ENCODE data around the gene NEURL4. TPM values are rescaled to one million over a fixed set of nuclear protein-coding genes. Genes with fewer than 3 reads are reported as not detected.

The NEURL4 gene
- total RNA-seq, 1 experiment from 2014 or later, result 15.7 TPM

DNA sequence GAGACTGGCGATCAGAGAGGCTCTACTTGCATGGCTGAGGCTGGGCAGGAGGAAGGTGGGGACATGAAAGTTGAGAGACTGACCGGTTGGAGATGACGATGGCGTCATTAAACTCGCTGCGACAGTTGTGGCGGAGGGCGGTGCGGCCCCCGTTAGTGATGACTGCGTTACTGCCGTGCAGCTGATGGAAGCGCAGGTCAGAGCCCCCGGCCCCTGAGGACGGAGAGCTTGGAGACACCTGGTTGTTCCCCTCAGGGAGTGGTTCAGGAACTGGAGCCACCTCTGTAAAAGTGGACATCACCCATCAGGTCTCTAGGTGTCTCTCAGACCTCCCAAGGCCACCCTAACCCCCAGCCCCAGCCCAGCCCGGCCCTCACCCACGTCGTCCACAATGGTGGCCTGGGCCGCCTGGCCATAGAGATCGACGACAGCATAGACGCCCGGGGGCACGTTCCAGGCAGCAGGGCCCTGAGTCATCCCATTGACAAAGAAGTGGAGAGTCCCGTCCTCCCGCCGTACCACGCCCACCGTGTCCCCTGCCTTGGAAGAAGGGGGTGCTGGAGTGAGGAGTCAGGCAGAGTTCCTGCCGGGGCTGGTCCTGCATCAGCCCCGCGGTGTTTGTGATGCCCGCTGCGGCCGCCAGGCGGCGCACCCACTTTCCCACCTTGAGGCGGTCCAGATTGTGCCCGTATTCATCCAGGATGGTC is 5.3 kb downstream of the NEURL4 start:
- no peak for DNase-seq (ENCODE audit: low read depth)

DNA sequence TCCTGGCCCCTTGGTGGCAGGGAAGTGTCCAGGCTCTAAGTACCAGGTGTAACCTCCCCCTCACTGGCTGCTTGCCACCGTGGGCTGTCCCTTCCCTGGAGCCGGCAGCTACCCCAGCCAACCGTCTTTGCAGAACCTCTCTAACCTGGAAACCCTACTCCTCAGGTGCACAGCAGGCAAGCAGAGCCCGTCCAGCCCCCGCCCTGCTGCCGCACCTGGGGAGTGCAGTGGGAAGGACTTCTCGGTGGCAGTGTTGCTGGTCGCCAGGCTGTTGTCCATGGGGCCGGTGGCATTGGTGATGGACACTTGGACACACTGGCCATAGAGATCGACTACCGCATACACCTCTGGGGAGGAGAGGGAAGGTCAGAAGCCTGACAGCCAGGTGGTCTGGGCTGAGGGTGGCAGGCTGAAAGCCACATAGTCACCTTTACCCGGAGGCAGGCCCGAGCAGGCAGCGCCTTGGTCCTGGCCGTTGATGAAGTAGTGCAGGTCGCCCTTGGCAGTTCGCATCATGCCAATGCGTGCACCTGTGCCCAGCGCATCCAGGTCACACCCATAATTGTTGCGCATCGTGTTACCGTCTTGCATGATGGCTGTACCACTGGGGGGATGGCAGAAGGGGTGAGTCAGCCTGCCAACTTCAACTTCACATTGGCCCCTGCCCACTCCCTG is 6.5 kb downstream of the NEURL4 start:
- DNase-seq (ENCODE audit: low read depth), result no peak

DNA sequence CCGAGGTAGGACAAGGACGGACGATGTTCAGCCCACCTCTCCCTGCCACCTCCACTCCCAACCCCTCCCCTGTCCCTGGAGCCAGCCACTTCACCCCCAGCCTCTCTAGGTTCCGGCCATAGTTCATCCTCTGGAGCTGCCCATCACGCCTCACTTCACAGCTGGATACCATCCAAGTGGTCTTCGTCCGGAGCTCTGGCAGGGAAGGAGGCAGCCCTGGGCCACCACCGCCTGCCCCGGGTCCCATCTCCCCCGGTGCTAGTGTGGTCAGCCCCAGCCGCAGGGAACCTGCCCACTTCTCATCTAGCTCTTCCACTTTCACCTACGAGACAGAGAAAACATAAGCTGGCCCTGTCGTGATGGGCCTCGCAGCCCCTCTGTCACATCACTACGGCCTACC is 7.7 kb downstream of the NEURL4 start:
- no peak for DNase-seq (ENCODE audit: low read depth)

DNA sequence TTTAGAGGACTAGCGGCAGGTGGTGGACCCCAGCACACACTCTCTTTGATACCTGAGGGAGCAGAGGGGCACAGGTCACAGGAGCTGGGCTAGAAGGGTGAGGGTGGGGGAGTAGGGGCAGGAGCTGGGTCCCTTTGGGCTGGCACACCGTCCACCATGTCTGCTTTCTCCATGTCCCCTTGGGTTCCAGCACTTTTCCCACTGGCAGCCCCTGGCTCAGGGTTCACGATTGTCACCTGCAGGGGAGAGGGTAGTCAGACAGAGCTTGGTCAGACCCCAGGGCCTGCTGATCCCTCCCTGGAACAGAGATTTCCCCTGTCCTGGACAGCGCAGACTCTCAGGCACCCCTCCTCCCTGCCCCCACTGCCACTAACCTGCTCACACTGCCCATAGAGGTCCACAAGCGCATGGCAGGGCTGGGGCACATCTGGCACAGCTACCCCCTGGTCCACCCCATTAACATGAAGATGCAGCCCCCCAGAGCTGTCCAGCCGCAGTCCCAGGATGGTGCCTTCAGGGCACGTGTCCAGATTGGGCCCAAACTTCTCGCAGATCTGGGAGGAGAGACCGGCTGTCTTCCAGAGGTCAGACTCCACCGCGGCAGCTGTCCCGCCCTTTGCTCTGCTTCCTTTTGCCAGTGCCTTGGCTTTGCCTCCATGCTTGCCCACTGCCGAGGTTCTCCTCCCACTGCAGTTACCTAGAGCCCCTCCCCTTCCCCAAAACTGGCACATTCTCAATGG is 10.8 kb downstream of the NEURL4 start:
- DNase-seq (ENCODE audit: low read depth), result no peak

DNA sequence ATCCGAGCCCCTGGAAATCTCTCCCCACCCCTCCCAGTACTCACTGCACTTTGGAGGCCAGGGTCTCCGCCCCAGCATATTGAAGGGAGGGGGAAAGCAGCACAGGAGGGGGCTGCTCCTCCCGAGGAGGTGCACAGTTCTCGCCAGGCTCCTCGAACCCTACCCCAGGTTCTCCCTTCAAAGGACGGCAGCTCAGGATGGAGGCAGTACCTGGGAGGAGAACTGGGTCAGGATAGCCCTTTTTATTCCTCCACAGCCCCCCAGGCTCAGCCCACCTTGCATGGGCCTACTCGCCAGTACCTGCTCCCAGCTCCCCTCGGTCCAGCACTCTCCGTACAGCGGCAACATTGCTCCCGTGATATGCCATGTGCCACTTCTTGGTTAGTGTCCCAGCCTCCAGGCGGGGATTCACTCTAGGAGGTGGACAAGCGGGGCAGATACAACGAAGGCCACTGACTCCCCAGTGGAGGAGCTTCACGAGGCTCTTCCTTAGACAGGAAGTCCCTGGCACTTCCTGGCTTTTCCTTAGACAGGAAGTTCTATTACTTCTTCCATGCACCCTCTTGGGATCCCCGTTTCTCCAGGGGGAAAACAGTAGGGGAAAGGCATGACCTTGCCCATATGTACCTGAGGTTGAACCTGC is 11.9 kb downstream of the NEURL4 start:
- DNase-seq (ENCODE audit: low read depth), result no peak

DNA sequence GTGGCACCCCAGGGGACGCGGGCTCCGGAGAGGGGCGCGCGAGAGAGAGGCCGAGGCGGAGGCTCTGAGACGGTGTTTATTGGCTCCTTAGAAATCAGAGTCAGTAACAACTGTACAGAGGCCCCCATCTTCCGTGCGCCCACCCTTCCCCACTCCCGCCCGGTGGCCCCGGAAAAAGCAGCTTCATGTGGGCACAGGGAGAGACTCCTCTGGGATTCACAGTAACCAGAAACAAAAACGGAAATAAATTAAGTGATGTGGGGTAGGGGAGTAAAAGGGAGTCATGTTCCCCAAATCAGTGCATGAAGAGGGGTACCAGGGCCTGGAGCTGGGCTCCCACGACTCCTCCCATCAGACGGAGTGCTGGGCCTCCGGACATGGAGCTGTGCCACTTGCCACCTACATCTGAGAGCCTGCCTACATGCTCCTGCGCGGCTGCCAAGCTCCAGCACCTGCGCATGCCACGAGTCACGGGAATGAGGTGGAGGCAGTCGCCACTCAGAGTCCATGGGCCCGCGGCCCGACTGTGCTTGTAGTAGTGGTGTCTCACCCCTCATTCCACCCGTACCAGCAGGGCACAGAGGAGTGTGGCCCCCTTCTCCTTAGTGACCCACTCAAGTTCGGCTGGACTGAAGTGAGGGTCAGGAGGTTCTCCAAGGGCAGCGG is 13.4 kb downstream of the NEURL4 start:
- DNase-seq (ENCODE audit: low read depth), result no peak

DNA sequence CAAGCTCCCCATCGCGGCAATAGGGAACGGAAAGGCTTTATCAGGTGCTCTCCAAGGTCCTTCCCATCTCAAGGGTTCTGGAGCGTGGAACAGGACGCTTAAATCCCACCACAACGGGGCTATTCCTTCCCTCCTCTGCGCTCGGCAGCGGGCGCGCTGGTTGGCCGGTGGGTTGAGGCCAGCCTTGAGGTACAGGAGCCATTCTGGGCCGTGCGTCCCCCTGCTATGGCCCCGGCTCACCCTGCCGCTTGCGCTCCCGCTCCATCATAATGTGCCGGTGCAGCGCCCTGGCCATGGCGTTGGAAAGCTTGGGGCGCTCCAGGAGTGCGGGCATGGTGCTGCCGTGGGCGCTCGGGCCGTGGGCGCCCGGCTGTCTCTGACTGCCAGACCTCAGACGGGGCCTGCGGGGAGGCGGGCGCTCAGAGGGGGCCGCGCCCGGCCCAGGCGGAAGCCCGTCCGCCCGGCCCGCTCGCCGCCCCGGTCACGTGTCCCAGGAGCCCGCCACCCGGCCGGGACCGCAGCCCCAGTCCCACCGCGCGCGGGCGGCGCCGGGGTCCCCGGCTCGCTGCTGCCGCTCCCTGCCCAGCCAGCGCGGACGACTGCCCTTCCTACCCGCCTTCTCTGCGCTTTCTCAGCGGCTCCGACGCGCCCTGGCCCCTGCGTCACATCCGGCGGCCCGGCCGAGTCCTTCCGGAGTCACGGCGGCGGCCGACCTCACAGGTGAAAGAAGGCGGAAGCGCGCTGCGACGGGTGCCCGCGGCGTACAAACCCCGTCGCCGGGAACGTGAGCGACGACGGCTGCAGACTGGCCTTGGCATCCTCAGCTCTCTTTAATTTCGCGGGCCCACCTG is 14.2 kb downstream of the NEURL4 start, which contains the start of gene GPS2:
Gene GPS2, minus strand, starts transcription at position 642 of the 851 bp plus-strand sequence. Its CDS starts 308 bp downstream, at position 334.
- peak; percentile 78 for DNase-seq (ENCODE audit: low read depth)

DNA sequence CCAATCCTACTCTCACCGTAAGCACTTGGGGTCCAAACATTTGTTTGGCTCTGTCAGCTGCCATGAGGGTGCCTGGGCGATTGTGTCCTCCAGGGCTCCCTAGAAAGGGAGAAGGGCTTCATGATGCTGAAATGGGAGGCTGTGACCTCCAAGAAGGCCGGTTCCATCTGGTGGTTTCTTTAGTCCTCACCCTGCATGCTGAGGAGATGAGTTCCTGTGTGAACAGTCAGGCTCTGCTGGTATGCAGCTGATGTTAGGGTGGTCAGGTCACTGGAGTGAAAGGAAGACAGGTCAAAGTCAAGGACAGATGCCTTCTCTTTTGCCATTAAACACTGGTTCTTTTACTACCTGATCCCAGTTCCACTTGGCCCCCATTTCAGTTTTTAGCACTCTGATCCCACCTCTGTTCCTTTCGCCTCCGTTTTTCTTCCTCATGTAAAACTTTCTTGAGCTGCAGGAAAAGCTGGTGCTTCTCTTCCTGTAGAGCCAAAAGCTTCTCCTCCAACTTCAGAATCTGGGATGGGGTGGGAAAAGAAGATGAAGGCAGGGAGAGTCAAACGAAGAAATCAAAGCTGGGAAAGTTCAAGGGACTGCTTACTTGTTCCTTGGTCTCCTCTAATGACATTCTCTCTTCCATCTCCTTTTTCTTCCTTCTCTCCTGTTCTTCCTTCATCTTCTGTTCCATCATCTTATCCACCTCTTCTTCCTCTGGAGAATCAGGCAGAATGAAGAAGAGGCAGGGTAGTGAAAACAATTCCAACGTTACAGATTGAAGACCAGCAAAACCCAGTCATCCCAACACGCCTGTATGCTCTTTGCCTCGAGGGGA is 15.0 kb downstream of the NEURL4 start:
- DNase-seq (ENCODE audit: low read depth), result peak; percentile 30

DNA sequence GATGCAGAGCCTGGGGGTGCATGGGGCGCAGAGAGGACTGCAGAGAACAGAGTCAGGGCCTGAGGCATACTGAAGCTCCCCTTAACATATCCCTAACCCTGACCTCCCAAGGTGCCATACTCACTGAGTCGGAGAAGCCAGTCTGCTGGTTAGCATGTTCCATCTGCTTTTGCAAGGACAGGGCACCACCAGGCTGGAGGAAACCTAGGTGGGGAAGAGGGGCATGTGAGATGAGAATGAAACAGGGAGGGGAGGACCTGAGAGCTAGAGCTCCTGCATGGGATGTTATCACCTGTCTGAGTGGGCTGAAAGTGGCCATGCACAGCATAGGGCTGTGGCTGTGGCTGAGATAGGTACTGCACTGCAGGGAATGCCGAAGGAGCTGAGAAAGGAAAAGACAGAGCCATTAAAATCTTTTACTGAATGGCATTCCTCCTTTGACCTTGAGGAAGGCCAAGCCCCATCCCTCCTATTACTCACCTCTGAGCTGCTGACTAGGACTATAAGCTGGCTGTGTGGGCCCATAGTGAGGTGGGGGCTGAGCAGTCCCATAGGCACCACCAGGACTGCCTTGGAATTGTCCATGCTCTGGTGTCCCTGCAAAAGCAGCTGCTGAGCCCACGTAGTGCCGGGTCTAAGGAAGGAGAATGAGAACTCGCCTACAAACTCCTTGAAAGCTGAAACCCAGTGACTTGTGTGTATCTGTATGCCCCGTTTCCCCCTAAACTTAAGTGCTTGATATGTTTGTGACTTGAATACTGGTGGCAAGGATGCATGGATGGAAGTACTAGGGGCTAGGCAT is 15.8 kb downstream of the NEURL4 start:
- no peak for DNase-seq (ENCODE audit: low read depth)

DNA sequence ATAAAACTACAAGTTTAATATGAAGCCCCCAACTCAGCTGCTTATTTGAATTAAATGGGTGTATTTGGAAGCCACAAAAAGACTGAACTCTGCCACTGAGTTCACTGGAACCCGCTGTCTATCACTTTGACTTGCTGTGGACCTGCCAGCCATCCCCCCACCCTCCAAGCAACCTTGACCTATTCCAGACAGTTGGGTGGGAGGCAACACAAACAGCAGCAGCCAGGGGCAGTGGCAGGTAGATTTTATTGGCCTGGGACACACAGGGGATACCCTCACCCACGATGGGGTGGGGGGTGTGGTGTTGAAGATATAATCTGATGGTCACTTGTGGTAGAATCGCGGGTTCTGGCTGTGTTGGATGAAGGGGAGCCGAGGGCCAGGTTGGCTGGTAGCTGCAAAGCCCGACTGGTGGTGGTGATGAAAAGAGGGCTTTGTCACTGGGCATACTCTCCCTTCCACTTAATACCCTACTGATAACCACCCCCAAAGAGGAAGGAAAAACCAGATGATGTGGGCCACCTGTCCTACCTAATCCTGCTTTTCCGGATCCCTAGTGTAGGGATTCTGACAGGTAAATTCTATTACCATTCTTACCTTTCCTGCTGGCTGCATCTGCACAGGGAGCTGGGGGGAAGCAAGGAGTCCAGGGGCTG is 16.6 kb downstream of the NEURL4 start:
- DNase-seq (ENCODE audit: low read depth), result no peak

DNA sequence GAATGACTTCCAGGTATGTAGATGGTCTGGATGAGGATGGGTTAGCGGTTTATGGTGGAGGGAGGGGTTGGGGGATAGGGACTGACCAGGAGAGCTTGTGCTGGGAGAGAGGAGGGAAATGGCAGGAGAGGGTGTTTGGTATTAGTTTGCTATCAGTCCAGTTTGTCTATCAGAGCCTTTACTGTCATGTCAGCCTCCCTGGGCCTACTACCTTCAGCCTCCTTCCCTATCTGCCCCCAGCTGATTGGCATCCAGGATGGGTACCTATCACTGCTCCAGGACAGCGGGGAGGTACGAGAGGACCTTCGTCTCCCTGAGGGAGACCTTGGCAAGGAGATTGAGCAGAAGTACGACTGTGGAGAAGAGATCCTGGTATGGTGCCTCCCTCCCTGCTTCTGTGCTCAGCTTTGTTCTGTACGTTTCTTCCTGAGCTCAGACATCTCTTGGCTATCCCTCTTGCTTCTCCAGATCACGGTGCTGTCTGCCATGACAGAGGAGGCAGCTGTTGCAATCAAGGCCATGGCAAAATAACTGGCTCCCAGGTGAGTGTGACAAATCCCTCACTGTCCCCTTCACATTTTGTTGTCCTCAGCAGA is 17.9 kb downstream of the NEURL4 start:
- no peak for DNase-seq (ENCODE audit: low read depth)

DNA sequence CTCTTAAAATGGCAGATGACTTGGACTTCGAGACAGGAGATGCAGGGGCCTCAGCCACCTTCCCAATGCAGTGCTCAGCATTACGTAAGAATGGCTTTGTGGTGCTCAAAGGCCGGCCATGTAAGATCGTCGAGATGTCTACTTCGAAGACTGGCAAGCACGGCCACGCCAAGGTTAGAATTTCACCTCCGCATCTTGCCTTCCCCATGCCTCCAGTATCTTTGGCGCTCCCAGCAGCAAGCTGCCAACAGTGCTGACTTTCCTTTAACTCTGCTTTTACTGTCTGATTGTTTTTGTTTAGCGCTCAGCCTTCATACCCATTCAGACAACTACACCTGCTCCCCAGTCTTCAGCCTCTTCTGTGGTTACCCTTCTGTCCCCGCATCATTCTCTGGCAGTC is 19.5 kb downstream of the NEURL4 start:
- no peak for DNase-seq (ENCODE audit: low read depth)

DNA sequence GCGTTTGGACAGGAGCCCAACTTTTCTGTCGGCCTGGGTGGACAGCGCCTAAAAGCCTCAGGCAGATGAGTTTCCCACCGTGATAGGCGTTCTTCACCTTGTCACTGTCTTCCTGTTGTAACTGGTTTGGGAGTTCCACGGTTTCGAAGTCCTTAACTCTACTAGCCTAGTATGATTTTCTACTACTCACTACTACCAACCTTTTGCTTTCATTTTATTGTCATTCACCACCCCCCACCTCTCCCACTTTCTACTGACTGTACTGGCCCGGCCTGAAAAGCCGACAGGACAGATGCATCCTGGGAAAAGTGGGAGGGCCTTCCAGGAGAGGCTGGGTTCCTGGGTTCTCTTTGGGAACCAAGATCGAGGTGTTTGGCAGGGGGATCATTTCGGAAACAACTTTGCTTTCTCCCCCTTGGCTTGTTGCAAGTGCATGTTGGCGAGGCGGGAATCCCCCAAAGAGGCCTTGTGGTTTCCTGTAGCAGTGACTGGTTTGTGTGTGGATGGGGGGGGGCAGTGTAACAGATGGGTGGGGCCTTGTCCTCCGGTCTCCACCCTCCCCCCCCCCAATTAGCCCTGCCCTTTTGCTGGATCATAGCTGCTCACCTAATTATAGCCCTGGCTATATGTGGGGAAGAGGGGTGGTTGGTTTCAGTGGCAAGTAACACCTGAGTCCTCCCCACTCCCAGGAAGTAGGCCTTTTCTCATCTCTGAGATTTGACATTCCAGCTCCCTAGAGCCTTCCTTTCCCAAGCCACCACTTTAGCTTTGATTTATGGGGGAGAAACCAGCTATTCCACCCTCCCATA is 20.3 kb downstream of the NEURL4 start:
- DNase-seq (ENCODE audit: low read depth), result peak; percentile 80

DNA sequence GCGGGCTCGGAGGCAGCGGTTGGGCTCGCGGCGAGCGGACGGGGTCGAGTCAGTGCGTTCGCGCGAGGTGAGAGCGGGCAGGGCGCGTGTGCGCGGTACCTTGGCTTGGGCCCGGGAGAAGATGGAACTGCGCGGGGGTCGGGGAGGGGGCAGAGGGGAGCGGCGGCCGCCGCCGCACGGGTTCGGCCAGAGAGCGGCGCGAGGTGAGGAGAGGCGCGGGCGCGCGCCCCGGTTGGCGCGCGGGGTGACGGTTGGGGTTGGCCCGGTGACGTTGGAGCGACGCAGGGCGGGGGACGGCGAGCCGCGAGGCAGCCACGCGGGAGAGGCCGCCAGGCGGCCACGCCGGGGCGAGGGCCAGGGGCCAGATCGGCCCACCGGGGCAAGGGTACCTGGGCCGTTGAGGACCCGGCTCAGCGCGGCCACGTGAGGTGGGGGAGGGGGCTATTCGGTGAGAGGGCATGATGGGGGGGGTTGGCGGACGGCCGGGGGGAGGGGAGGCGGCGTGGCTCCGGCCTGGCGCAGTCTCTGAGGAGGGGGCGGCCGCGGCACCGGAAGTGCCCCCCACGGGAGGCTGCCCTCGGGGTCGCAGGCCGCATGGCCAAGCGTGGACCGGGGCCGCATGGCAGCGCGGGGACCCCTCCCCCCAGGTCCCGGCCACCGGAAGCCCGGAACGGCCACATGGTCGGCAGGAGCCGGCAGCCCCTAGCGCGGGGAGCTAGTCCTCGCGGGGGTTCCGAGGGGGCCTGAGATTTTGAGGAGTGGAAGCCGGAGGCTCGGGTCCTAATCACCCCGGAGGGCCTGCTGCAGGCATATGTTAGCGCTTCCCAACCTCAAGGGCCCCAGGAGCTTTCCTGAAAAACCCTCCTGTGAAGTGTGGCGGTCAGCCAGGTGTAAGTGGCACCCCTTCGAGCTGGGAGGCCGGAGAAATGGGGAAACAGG is 21.2 kb downstream of the NEURL4 start:
- DNase-seq (ENCODE audit: low read depth), result peak; percentile 33

DNA sequence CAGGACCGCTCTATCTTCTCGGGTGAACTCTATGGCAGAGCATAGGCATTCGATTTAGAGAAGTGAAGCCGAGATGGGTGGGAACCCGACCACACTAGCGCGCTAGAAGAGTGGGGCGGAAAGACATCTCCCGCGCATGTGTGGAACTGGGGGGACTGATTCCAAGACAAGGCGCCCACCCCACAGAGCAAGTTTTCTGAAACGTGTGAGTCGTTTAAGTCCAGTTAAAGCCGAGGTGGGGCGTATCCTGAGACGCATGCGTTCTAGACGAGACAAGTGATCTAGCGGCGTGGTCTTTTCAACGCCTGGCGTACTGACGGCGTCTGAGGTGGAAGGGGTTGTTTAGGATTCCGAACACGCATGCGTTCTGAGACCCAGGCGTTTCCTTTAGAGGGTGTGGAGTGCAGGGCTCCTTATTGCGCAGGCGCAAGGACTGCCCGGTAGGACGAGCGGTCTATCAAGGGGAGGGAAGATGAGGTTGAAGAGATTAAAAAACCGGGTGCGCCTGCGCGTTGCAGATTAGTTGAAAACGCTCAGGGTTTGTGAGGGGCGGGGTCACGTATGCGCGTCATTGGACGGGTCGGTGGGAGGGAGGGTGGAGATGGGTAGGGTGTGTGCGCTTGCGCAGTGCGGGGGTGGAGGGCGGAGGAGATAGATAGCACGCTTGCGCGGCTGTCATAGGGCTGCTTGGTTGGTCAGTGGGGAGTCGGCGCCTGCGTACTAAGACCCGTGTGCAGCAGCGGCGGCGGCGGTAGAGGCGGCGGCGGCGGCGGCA is 22.0 kb downstream of the NEURL4 start, which contains the start of gene EIF5A:
Gene EIF5A, plus strand, starts transcription at position 718 of the 775 bp plus-strand sequence. CDS start 2,008 bp downstream, outside the sequence.
- peak; percentile 100 for DNase-seq (ENCODE audit: low read depth)

All from LHCN-M2 (cell line).